HL-60 (cell line): ENCODE measurements around the gene GMEB2.

Experiments used
- GABPA ChIP-seq: IDR thresholded peaks from 2 replicates; pipeline ENCODE4 v1.6.1; 2012; ENCODE audit warnings: low read depth
- POLR2AphosphoS5 ChIP-seq: IDR thresholded peaks from 2 replicates; pipeline ENCODE4 v1.6.1; 2012; ENCODE audit warnings: low read depth
- TF ChIP-seq, protein P1 (sequence below): IDR thresholded peaks from one replicate; pipeline ENCODE4 v1.5.1; 2011; ENCODE audit warnings: low read length, control low read depth, inconsistent platforms; ENCODE audit not compliant: insufficient read depth
- TF ChIP-seq, protein P2 (sequence below): IDR thresholded peaks from 2 replicates; pipeline ENCODE4 v1.6.1; 2012; ENCODE audit warnings: low read depth; ENCODE audit not compliant: insufficient replicate concordance

DNA sequence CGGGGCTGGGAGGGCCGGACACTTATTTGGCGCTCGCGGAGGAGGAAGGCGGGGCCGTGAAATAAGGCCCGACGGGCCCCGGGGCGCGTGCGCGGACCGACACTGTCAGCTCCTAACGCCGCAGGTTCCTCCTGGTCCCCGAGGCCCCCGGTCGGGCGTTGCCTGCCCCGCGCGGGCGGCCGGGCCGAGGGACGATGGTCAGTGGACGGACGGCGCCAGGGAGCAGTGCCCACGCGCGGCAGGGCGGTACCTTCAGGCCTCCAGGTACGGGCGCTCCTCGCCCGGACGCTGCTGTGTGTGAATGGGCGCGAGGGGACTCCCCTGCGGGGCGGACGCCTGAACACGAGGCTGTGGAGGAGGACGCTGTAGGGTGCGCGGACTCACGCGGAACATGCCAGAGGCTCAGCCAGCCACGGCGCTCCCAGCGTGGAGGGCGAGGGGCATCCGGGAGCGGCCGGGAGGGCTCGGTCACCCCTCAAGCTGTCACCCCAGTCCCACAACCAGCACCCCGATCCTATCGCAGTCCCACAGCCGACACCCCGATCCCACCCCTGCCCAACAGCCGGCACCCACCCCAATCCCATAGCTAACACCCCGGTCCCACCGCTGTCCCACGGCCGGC is 339 bp upstream of the GMEB2 start:
- TF ChIP-seq, protein P1, sequence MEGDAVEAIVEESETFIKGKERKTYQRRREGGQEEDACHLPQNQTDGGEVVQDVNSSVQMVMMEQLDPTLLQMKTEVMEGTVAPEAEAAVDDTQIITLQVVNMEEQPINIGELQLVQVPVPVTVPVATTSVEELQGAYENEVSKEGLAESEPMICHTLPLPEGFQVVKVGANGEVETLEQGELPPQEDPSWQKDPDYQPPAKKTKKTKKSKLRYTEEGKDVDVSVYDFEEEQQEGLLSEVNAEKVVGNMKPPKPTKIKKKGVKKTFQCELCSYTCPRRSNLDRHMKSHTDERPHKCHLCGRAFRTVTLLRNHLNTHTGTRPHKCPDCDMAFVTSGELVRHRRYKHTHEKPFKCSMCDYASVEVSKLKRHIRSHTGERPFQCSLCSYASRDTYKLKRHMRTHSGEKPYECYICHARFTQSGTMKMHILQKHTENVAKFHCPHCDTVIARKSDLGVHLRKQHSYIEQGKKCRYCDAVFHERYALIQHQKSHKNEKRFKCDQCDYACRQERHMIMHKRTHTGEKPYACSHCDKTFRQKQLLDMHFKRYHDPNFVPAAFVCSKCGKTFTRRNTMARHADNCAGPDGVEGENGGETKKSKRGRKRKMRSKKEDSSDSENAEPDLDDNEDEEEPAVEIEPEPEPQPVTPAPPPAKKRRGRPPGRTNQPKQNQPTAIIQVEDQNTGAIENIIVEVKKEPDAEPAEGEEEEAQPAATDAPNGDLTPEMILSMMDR: no peak
- TF ChIP-seq POLR2AphosphoS5: peak; percentile 90
- TF ChIP-seq, protein P2, sequence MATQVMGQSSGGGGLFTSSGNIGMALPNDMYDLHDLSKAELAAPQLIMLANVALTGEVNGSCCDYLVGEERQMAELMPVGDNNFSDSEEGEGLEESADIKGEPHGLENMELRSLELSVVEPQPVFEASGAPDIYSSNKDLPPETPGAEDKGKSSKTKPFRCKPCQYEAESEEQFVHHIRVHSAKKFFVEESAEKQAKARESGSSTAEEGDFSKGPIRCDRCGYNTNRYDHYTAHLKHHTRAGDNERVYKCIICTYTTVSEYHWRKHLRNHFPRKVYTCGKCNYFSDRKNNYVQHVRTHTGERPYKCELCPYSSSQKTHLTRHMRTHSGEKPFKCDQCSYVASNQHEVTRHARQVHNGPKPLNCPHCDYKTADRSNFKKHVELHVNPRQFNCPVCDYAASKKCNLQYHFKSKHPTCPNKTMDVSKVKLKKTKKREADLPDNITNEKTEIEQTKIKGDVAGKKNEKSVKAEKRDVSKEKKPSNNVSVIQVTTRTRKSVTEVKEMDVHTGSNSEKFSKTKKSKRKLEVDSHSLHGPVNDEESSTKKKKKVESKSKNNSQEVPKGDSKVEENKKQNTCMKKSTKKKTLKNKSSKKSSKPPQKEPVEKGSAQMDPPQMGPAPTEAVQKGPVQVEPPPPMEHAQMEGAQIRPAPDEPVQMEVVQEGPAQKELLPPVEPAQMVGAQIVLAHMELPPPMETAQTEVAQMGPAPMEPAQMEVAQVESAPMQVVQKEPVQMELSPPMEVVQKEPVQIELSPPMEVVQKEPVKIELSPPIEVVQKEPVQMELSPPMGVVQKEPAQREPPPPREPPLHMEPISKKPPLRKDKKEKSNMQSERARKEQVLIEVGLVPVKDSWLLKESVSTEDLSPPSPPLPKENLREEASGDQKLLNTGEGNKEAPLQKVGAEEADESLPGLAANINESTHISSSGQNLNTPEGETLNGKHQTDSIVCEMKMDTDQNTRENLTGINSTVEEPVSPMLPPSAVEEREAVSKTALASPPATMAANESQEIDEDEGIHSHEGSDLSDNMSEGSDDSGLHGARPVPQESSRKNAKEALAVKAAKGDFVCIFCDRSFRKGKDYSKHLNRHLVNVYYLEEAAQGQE: peak; percentile 54
- TF ChIP-seq GABPA: no peak
